MM.1S (cell line): Measurements from ENCODE around the gene ASCC2.

Experiments used
- CTCF ChIP-seq: fragments of 300-600 bp; sonication (generic); IDR thresholded peaks from 2 replicates; pipeline ENCODE4 v1.5.1; 2016; ENCODE audit warnings: antibody characterized with exemption, low read length, mixed read lengths
- EZH2 ChIP-seq: fragments of 300-600 bp; sonication (generic); optimal IDR thresholded peaks from 2 replicates; pipeline ENCODE3; 2017; ENCODE audit warnings: low read depth, mild to moderate bottlenecking, antibody characterized with exemption, low read length, mixed read lengths

GRCh38 chr22:29820961-29821290 lies 17.1 kb downstream of the ASCC2 start:
- TF ChIP-seq CTCF, result no peak
- no peak for TF ChIP-seq EZH2
